RWPE2 (cell line): ENCODE data around the gene HES3.

Experiments
- ATAC-seq: fragments of 200-7000 bp; cut with Tn5 transposase; 3 replicates; pipeline ENCODE4 v1.9.1; 2021; ENCODE audit warnings: low read depth
- DNase-seq: peaks from one replicate; pipeline ENCODE4 v3.0.0-alpha.2; 2020; ENCODE audit warnings: low spot score
- H3K27ac ChIP-seq: fragments of 450-650 bp; 2 replicates; pipeline ENCODE4 v1.5.1; 2017; ENCODE audit warnings: mild to moderate bottlenecking; ENCODE audit not compliant: poor library complexity, severe bottlenecking
- H3K27me3 ChIP-seq: fragments of 250-450 bp; sonication (Bioruptor Pico); 2 replicates; pipeline ENCODE4 v1.5.1; 2021; ENCODE audit warnings: mild to moderate bottlenecking, moderate library complexity; ENCODE audit not compliant: insufficient read depth, poor library complexity, severe bottlenecking
- H3K36me3 ChIP-seq: fragments of 250-450 bp; sonication (Bioruptor Pico); 2 replicates; pipeline ENCODE4 v1.5.1; 2020; ENCODE audit warnings: low read depth, mild to moderate bottlenecking, moderate library complexity
- H3K4me1 ChIP-seq: fragments of 250-450 bp; sonication (Bioruptor Pico); 2 replicates; pipeline ENCODE4 v1.5.1; 2021; ENCODE audit warnings: mild to moderate bottlenecking, moderate library complexity; ENCODE audit not compliant: insufficient read depth, poor library complexity, severe bottlenecking
- H3K4me3 ChIP-seq: fragments of 250-450 bp; sonication (Bioruptor Pico); 2 replicates; pipeline ENCODE4 v1.5.1; 2021; ENCODE audit warnings: mild to moderate bottlenecking, moderate library complexity; ENCODE audit not compliant: severe bottlenecking
- H3K9me3 ChIP-seq: fragments of 250-450 bp; sonication (Bioruptor Pico); 2 replicates; pipeline ENCODE4 v1.5.1; 2021; ENCODE audit warnings: mild to moderate bottlenecking, moderate library complexity; ENCODE audit not compliant: severe bottlenecking
- TF ChIP-seq, protein P1 (sequence below): fragments of 450-650 bp; IDR thresholded peaks from one replicate; pipeline ENCODE4 v1.5.1; 2017; ENCODE audit warnings: mild to moderate bottlenecking, moderate library complexity; ENCODE audit not compliant: poor library complexity, severe bottlenecking

HES3 gene

DNA sequence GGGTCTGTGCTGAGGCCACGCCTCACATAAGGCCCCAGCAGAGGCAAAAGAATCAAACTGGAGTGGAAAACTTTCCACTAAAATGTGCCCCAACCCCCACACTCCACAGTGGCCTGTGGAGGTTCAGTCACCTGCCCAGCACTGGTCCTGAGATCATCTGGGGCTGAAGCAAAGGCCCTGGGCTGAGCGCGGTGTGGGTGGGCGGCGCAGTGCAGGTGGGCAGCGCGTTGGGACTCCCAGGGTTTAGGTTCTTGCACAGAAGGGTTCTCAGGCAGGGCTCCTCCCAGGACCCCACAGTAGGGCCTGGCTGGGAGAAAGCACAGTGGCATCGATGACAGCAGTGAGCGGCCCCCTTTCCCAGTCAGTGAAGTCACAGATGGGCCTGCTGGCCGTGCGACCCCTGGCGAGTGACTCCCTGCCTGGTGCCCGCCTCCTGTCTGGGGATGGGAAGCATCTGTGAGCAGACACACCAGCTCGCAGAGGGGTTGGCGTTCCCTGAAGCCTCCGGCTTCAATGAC lies 30.7 kb downstream of the HES3 start:
- Histone ChIP-seq H3K27ac (no peak overlapping the region), H3K27me3 (no peaks in the 10 kb centered on the region), H3K9me3 (no peaks in the 10 kb centered on the region), H3K4me1 (no peaks in the 10 kb centered on the region), H3K36me3 (peaks cover 12% of the 10 kb centered on the region), H3K4me3 (no peak overlapping the region)
- TF ChIP-seq, protein P1, sequence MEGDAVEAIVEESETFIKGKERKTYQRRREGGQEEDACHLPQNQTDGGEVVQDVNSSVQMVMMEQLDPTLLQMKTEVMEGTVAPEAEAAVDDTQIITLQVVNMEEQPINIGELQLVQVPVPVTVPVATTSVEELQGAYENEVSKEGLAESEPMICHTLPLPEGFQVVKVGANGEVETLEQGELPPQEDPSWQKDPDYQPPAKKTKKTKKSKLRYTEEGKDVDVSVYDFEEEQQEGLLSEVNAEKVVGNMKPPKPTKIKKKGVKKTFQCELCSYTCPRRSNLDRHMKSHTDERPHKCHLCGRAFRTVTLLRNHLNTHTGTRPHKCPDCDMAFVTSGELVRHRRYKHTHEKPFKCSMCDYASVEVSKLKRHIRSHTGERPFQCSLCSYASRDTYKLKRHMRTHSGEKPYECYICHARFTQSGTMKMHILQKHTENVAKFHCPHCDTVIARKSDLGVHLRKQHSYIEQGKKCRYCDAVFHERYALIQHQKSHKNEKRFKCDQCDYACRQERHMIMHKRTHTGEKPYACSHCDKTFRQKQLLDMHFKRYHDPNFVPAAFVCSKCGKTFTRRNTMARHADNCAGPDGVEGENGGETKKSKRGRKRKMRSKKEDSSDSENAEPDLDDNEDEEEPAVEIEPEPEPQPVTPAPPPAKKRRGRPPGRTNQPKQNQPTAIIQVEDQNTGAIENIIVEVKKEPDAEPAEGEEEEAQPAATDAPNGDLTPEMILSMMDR: no peak
- ATAC-seq (no peak), DNase-seq (no peak)

DNA sequence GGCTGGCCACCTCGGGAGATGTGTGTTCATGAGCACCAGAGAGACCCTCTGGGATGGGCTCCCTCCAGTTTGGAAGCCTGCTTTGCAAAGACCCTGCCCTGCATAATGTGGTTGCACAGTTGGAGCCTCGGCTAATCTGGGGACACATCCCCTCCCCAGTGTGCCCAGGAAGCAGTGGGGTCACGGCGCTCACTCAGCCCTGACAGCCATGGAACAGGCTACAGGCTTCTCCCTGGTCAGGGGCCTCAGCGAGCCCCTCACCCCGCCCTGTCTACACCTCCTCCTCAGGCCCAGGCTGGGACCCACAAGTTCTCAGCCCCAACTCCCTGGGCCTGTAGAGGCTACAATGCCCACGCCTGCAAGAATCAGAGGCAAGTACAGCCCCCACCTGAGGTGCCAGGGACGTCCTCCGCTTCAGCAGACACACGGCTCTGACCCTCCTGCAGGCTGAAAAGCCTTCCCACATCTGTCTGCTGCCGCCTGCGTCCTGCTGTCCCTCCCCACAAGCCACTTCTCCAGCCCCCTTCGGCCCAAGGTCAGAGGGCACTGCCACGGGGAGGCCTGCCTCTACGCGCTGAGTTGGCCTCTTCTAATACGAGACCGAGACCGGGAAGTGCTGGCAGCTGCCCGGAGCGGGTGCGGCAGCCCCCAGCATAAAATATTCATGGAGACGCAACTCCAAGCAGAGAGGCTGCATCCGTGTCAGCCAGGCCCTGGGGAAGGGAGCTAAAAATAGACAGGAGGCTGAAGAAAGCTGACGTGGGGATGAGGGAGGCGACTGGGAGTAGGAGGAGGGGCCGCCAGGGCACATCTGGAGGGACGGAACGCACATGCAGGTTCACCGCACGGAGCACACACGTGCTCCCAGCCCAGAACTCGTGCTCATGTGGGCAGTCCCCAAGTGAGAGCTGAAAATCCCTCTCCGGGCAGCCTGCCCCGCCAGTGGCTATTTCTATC lies 32.1 kb downstream of the HES3 start:
- H3K27me3 ChIP-seq: no peaks in the 10 kb centered on the region
- ATAC-seq (no peak), DNase-seq (no peak)
- no peak overlapping the region for H3K27ac ChIP-seq
- TF ChIP-seq, protein P1: no peak
- no peaks in the 10 kb centered on the region for H3K4me1 ChIP-seq
- H3K4me3 ChIP-seq: no peak overlapping the region
- H3K36me3 ChIP-seq: peaks cover 12% of the 10 kb centered on the region
- no peaks in the 10 kb centered on the region for H3K9me3 ChIP-seq

DNA sequence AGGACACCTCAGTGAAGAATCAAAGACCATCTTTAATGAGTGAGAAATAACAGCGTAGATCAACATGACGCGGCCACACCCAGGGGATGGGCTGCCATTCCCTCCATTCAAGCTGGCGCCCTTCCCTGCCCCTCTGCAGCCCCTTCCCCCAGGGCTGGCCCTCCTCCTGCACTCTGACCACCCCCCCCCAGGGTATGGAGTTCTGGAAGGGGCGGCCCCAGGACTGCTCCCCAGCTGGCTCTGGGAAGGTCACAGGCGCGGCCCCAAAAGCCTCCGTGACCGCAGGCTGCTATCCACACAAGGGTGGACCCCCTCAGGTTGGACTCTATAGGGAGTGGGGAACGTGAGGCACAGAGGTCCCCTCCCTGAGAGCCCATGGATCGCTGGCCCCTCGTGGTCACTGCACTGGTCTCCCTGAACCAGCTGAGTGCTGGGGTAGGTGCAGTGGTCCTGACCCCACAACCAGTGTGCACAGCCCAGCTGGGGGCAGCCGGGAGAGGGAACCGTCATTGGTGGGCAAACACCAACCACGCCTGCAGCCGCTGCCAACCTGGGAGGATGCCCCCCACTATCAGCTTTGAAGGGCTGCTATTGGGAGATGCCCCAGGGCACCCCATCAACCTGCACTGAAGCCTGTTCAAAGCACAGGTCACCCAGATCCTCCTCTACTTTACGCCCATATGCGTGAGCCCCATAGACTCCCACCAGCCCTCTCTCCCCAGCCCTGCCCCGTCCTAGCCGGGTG lies 33.0 kb downstream of the HES3 start:
- Histone ChIP-seq H3K4me1 (no peaks in the 10 kb centered on the region), H3K36me3 (peaks cover 12% of the 10 kb centered on the region), H3K9me3 (no peaks in the 10 kb centered on the region), H3K4me3 (no peak overlapping the region), H3K27me3 (no peaks in the 10 kb centered on the region), H3K27ac (no peak overlapping the region)
- no peak for DNase-seq
- TF ChIP-seq, protein P1: no peak
- no peak for ATAC-seq

DNA sequence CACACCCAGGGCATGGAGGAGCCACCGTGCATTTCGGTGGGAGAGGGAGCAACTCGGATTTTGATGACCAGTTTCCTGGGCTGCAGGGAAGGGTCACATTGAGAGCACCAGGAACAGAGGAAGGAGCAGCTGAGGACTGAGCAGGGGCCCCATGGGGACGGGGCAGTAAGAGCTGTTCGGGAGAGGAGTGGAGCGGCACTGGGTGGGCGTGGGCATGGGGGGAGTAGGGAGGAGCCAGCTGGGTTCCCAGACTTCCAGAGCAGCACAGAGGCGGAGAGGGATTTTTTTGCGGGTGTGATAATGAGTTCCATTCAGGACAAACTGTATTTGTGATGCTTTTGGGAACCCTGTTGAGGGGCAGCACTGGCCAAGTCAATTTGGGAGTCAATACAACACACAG lies 34.3 kb downstream of the HES3 start:
- ATAC-seq (no peak), DNase-seq (no peak)
- TF ChIP-seq, protein P1: no peak
- no peak overlapping the region for H3K27ac ChIP-seq
- no peaks in the 10 kb centered on the region for H3K4me1 ChIP-seq
- H3K36me3 ChIP-seq: peaks cover 6% of the 10 kb centered on the region
- H3K4me3 ChIP-seq: no peak overlapping the region
- no peaks in the 10 kb centered on the region for H3K9me3 ChIP-seq
- no peaks in the 10 kb centered on the region for H3K27me3 ChIP-seq
